ENCODE data around the gene BOLA2B. TPM values are rescaled to one million over a fixed set of nuclear protein-coding genes. Genes with fewer than 3 reads are reported as not detected.

The BOLA2B gene
- total RNA-seq, 1 donor from 2014 or later, result 86.5 TPM

- Mint-ChIP-seq H3K4me3 (ENCODE audit: unreplicated experiment) (no peak overlapping the region), H3K36me3 (ENCODE audit: low read depth) (no peaks in the 10 kb centered on the region), H3K9me3 (ENCODE audit: low read depth) (no peaks in the 10 kb centered on the region), H3K27ac (ENCODE audit: unreplicated experiment) (no peak overlapping the region), H3K4me1 (ENCODE audit: low read depth) (peaks cover 9% of the 10 kb centered on the region), H3K27me3 (ENCODE audit: low read depth) (no peaks in the 10 kb centered on the region)
- TF ChIP-seq CTCF (IDR thresholded peaks at IDR 0.05), result no peak
- DNase-seq (ENCODE audit: low spot score), result no peak
These were observed 7.6 kb downstream of the BOLA2B start for GRCh38 chr16:30185683-30186421.

GRCh38 chr16:30184891-30185682, 8.4 kb downstream of the BOLA2B start:
- H3K27me3 Mint-ChIP-seq (ENCODE audit: low read depth), result no peaks in the 10 kb centered on the region
- no peaks in the 10 kb centered on the region for H3K9me3 Mint-ChIP-seq (ENCODE audit: low read depth)
- peaks cover 9% of the 10 kb centered on the region for H3K4me1 Mint-ChIP-seq (ENCODE audit: low read depth)
- DNase-seq (ENCODE audit: low spot score), result no peak
- no peak overlapping the region for H3K27ac Mint-ChIP-seq (ENCODE audit: unreplicated experiment)
- no peaks in the 10 kb centered on the region for H3K36me3 Mint-ChIP-seq (ENCODE audit: low read depth)
- TF ChIP-seq CTCF (IDR thresholded peaks at IDR 0.05), result no peak
- no peak overlapping the region for H3K4me3 Mint-ChIP-seq (ENCODE audit: unreplicated experiment)

- H3K27ac Mint-ChIP-seq (ENCODE audit: unreplicated experiment), result no peak overlapping the region
- peaks cover 9% of the 10 kb centered on the region for H3K4me1 Mint-ChIP-seq (ENCODE audit: low read depth)
- H3K4me3 Mint-ChIP-seq (ENCODE audit: unreplicated experiment), result peak overlapping the region; percentile 56
- TF ChIP-seq CTCF (IDR thresholded peaks at IDR 0.05), result no peak
- DNase-seq (ENCODE audit: low spot score), result no peak
- H3K36me3 Mint-ChIP-seq (ENCODE audit: low read depth), result no peaks in the 10 kb centered on the region
- H3K27me3 Mint-ChIP-seq (ENCODE audit: low read depth), result no peaks in the 10 kb centered on the region
- H3K9me3 Mint-ChIP-seq (ENCODE audit: low read depth), result no peaks in the 10 kb centered on the region
These were observed 9.2 kb downstream of the BOLA2B start for GRCh38 chr16:30184096-30184890.

GRCh38 chr16:30183233-30184095, 10.0 kb downstream of the BOLA2B start, which contains the start of gene CORO1A:
TSS of gene CORO1A (plus strand) at chr16:30183602. CDS start at chr16:30185210, 1,608 bp downstream.
- Mint-ChIP-seq H3K36me3 (ENCODE audit: low read depth) (no peaks in the 10 kb centered on the region), H3K27ac (ENCODE audit: unreplicated experiment) (peak within 1 kb of the TSS; percentile 77), H3K4me1 (ENCODE audit: low read depth) (peaks cover 9% of the 10 kb centered on the region), H3K9me3 (ENCODE audit: low read depth) (no peaks in the 10 kb centered on the region), H3K27me3 (ENCODE audit: low read depth) (no peaks in the 10 kb centered on the region), H3K4me3 (ENCODE audit: unreplicated experiment) (peak within 1 kb of the TSS; percentile 82)
- peak; percentile 94 for DNase-seq (ENCODE audit: low spot score)
- TF ChIP-seq CTCF (IDR thresholded peaks at IDR 0.05), result no peak

All from chondrocyte (in vitro differentiated cells).